Loucy (cell line): ENCODE results near the gene TRHDE.

Source experiments
- H2AFZ ChIP-seq: fragments of 200-600 bp; sonication (generic); 2 replicates; pipeline ENCODE4 v1.6.0; 2016; ENCODE audit warnings: antibody characterized with exemption, mild to moderate bottlenecking, low read length, moderate library complexity
- H3F3A ChIP-seq: fragments of 200-600 bp; 2 replicates; pipeline ENCODE4 v1.6.0; 2016; ENCODE audit warnings: antibody characterized with exemption, low read depth, mild to moderate bottlenecking
- H3K27me3 ChIP-seq: fragments of 200-600 bp; sonication (generic); 2 replicates; pipeline ENCODE4 v1.6.1; 2014; ENCODE audit warnings: low read length, mild to moderate bottlenecking; ENCODE audit not compliant: insufficient read depth, poor library complexity, severe bottlenecking
- H3K36me3 ChIP-seq: fragments of 200-600 bp; sonication (generic); 2 replicates; pipeline ENCODE4 v1.6.1; 2016; ENCODE audit warnings: low read length; ENCODE audit not compliant: insufficient read depth
- H3K4me1 ChIP-seq: fragments of 200-600 bp; sonication (generic); 2 replicates; pipeline ENCODE4 v1.5.1; 2014; ENCODE audit warnings: low read length, mild to moderate bottlenecking; ENCODE audit not compliant: insufficient read depth, poor library complexity, severe bottlenecking
- H3K4me2 ChIP-seq: fragments of 200-600 bp; sonication (generic); 2 replicates; pipeline ENCODE4 v1.6.0; 2014; ENCODE audit warnings: antibody characterized with exemption, low read length, low read depth, mild to moderate bottlenecking; ENCODE audit not compliant: poor library complexity, severe bottlenecking
- H3K4me3 ChIP-seq: fragments of 200-600 bp; sonication (generic); 2 replicates; pipeline ENCODE4 v1.5.1; 2014; ENCODE audit warnings: low read length, mild to moderate bottlenecking, mixed read lengths; ENCODE audit not compliant: poor library complexity, severe bottlenecking
- H3K79me2 ChIP-seq: fragments of 200-600 bp; sonication (generic); 2 replicates; pipeline ENCODE4 v1.6.1; 2014; ENCODE audit warnings: low read length; ENCODE audit not compliant: insufficient read depth
- H3K9ac ChIP-seq: fragments of 200-600 bp; sonication (generic); 2 replicates; pipeline ENCODE4 v1.6.0; 2014; ENCODE audit warnings: mild to moderate bottlenecking, low read depth, low read length, moderate library complexity; ENCODE audit not compliant: poor library complexity, severe bottlenecking
- H3K9me2 ChIP-seq: fragments of 200-600 bp; sonication (generic); replicated peaks from 2 replicates; pipeline ENCODE4 v1.6.1; 2016; ENCODE audit warnings: low read depth, low read length, mixed read lengths
- H3K9me3 ChIP-seq: fragments of 200-600 bp; sonication (generic); 2 replicates; pipeline ENCODE4 v1.6.1; 2014; ENCODE audit warnings: mild to moderate bottlenecking, antibody characterized with exemption, low read length, low read depth; ENCODE audit not compliant: insufficient read depth
- H4K20me1 ChIP-seq: fragments of 200-600 bp; sonication (generic); 2 replicates; pipeline ENCODE4 v1.6.0; 2014; ENCODE audit warnings: antibody characterized with exemption, low read length, mild to moderate bottlenecking; ENCODE audit not compliant: insufficient read depth, poor library complexity, severe bottlenecking
- CTCF ChIP-seq: fragments of 200-600 bp; sonication (generic); conservative IDR thresholded peaks from 2 replicates; pipeline ENCODE4 v1.5.1; 2014; ENCODE audit warnings: mild to moderate bottlenecking, antibody characterized with exemption, low read length
- EZH2phosphoT487 ChIP-seq: fragments of 200-600 bp; IDR thresholded peaks from 2 replicates; pipeline ENCODE4 v1.6.1; 2018; ENCODE audit warnings: antibody characterized with exemption, mild to moderate bottlenecking, moderate library complexity, borderline replicate concordance

TRHDE gene

GRCh38 chr12:72272091-72272661, at the start of gene TRHDE:
Gene TRHDE, plus strand, starts transcription at chr12:72272370. Its CDS starts 274 bp downstream, at chr12:72272644.
- Histone ChIP-seq H2AFZ (no peak within 1 kb of the TSS), H3K4me3 (no peak within 1 kb of the TSS), H3K9me3 (no peaks in the 10 kb centered on the region)

DNA sequence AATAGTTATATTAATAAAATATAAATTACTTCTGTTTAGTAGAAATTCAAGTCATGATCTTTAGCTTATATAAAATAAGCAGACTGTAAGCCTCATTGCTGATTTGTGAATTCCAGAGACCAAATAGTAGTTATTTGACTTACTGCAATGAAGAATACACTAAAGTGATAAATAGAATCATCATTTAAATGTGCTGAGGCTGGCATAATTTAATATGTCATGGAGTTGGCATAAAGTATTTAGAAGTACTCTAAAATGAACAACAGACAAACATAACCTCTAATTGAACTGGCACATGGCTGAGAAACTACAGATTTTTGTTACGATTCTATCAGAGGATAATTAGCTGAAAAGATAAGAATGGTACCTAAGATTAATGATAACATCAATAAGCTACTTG, 45.7 kb upstream of the TRHDE start:
- Histone ChIP-seq H3K4me1 (no peaks in the 10 kb centered on the region), H3K9me2 (no peaks in the 10 kb centered on the region), H3K27me3 (no peaks in the 10 kb centered on the region), H2AFZ (no peak overlapping the region), H3F3A (no peaks in the 10 kb centered on the region), H3K4me2 (no peak overlapping the region), H4K20me1 (no peaks in the 10 kb centered on the region), H3K9ac (no peak overlapping the region), H3K36me3 (no peaks in the 10 kb centered on the region), H3K79me2 (no peaks in the 10 kb centered on the region), H3K4me3 (no peak overlapping the region), H3K9me3 (no peaks in the 10 kb centered on the region)
- TF ChIP-seq CTCF (no peak), EZH2phosphoT487 (no peak)

More at GRCh38 chr12:72272091-72272661, at the start of gene TRHDE:
- H3K36me3 ChIP-seq = no peaks in the 10 kb centered on the region
- TF ChIP-seq EZH2phosphoT487 (no peak), CTCF (no peak)
- no peak within 1 kb of the TSS for H3K4me2 ChIP-seq
- H3K27me3 ChIP-seq = no peaks in the 10 kb centered on the region
- H3K9me2 ChIP-seq = no peaks in the 10 kb centered on the region
- no peaks in the 10 kb centered on the region for H3K79me2 ChIP-seq
- no peaks in the 10 kb centered on the region for H3F3A ChIP-seq
- H3K9ac ChIP-seq = no peak within 1 kb of the TSS
- H4K20me1 ChIP-seq = no peaks in the 10 kb centered on the region
- H3K4me1 ChIP-seq = no peaks in the 10 kb centered on the region

- Histone ChIP-seq H3K9me2 (no peaks in the 10 kb centered on the region), H3F3A (no peaks in the 10 kb centered on the region), H3K79me2 (no peaks in the 10 kb centered on the region), H3K4me1 (no peaks in the 10 kb centered on the region), H3K9me3 (no peaks in the 10 kb centered on the region), H2AFZ (no peak overlapping the region), H3K36me3 (no peaks in the 10 kb centered on the region), H3K27me3 (no peaks in the 10 kb centered on the region), H3K9ac (no peak overlapping the region), H3K4me2 (no peak overlapping the region), H3K4me3 (no peak overlapping the region), H4K20me1 (no peaks in the 10 kb centered on the region)
- TF ChIP-seq CTCF (no peak), EZH2phosphoT487 (no peak)
Measured at GRCh38 chr12:72228424-72228823, 43.7 kb upstream of the TRHDE start.
